ENCODE results near the gene GDF15. TPM values are rescaled to one million over a fixed set of nuclear protein-coding genes. Genes with fewer than 3 reads are reported as not detected.

The GDF15 gene
- total RNA-seq, 2 experiments from 2014 or later = not detected

DNA sequence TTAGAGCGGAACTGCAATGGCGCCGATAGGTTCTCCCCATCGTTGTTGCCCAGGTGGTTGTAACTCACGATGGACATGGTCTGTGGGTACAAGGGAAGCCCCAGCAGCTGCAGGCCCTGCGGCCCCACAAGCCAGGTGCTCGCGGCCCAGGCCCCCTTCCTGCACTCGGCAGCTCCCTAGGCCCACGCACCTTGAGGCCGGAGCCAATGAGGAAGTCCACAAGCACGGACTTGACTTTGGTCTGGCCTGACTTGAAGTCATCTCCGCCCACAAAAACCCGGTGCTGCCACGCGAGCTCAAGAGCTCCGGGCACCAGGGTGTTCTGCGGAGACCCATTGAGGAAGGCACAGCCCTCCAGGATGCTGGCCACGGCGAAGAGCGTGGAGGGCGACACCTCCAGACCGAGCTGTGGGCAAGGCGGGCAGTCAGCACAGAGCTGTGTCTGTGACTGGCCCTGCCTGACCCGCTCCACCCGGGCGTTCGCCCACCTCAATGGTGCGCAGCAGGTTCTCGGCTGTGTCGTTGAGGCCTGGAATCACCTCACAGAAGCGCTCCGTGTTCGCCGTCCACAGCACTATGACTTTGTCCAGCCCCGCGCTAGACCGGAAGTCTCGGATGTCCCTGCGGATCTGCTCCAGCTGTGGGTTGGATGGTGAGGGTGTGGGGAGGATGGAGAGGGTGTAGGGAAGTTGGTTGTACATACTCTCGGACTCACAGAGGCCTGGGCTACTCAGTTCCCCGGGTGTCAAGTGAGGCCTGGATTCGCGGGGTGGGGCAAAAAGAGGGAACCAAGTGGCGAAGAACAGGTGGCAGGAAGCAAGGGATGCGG, 50.1 kb downstream of the GDF15 start:
- no peak for DNase-seq
- POLR2A ChIA-PET = interaction anchor here (0.7 to 1.4 kb wide), 2 partner anchors 16 to 154 kb away, joined by 3 read pairs; no protein-coding TSS in a partner anchor
- Mint-ChIP-seq H3K9me3 (ENCODE audit: insufficient read depth) (no peaks in the 10 kb centered on the region), H3K27me3 (ENCODE audit: low read depth) (no peaks in the 10 kb centered on the region), H3K36me3 (ENCODE audit: low read depth) (peaks cover 25% of the 10 kb centered on the region), H3K4me3 (peak overlapping the region; percentile 63), H3K27ac (peak overlapping the region; percentile 25), H3K4me1 (ENCODE audit: low read depth) (peaks cover 44% of the 10 kb centered on the region)
- CTCF ChIA-PET = no interaction called here
- ATAC-seq = no peak

GRCh38 chr19:18436671-18437490, 50.9 kb downstream of the GDF15 start:
- no peaks in the 10 kb centered on the region for H3K27me3 Mint-ChIP-seq (ENCODE audit: low read depth)
- H3K27ac Mint-ChIP-seq = peak overlapping the region; percentile 39
- H3K4me1 Mint-ChIP-seq (ENCODE audit: low read depth) = peaks cover 48% of the 10 kb centered on the region
- H3K36me3 Mint-ChIP-seq (ENCODE audit: low read depth) = peaks cover 23% of the 10 kb centered on the region
- POLR2A ChIA-PET = interaction anchor here (0.6 to 1.4 kb wide), 4 partner anchors 16 to 155 kb away, joined by 3 read pairs; no protein-coding TSS in a partner anchor
- peak; percentile 74 for ATAC-seq
- no peaks in the 10 kb centered on the region for H3K9me3 Mint-ChIP-seq (ENCODE audit: insufficient read depth)
- CTCF ChIA-PET = interaction anchor here (0.8 kb wide), 1 partner anchor 25 kb away, joined by 3 read pairs; no protein-coding TSS in a partner anchor
- peak; percentile 91 for DNase-seq
- peak overlapping the region; percentile 72 for H3K4me3 Mint-ChIP-seq

DNA sequence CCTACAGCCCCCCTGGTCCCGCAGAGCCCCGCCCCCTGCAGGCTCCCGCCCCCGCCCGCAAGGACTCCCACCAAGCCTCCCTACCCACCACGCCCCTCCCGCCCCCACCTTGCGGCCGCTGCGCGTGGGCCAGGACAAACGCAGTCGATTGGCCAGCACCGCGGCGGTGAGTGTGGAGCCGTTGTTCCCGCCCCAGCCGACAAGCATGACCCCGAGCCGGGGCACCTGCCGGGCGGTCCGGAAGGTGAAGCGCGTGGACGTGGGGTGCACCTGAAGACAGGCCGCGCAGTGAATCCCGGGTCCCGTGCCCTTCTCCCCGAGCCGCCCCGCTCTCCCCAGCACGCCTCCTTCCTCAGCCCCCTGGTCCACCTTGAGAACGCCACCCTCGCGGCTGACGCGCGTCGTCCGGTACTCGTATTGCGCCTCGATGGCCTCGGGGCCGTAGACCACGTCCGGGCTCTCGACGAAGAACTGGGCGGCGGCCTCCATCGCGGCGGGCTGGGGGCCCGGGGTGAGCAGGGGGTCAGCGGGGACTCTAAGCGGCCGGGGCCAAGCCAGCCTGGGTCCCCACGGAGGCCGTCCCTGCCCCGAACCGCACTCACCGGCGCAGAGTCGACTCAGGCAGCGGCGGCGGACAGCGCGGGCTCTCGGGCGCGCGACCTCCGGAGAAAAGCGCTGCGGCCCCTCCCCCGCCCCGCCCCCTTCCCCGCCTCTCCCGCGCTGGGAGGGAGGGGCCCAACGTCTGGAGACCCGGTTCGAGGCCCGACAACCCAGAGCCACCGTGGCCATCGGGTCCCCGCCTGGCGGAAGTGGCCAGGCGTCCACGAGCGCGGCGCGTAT, 51.8 kb downstream of the GDF15 start, which contains the start of gene ISYNA1:
ISYNA1 (minus strand) TSS at position 643 of the 840 bp plus-strand sequence; CDS start at position 489, 154 bp downstream.
- ChIA-PET CTCF (interaction anchor here (0.8 kb wide), 1 partner anchor 26 kb away, joined by 3 read pairs; no protein-coding TSS in a partner anchor), POLR2A (interaction anchor here (1.0 to 1.4 kb wide), 2 partner anchors 17 to 116 kb away, joined by 3 read pairs; no protein-coding TSS in a partner anchor)
- Mint-ChIP-seq H3K9me3 (ENCODE audit: insufficient read depth) (peaks cover 4% of the 10 kb centered on the region), H3K4me3 (peak within 1 kb of the TSS; percentile 72), H3K27me3 (ENCODE audit: low read depth) (peaks cover 3% of the 10 kb centered on the region), H3K36me3 (ENCODE audit: low read depth) (peaks cover 25% of the 10 kb centered on the region), H3K27ac (peak within 1 kb of the TSS; percentile 39), H3K4me1 (ENCODE audit: low read depth) (peaks cover 46% of the 10 kb centered on the region)
- ATAC-seq (peak; percentile 29), DNase-seq (peak; percentile 65)

DNA sequence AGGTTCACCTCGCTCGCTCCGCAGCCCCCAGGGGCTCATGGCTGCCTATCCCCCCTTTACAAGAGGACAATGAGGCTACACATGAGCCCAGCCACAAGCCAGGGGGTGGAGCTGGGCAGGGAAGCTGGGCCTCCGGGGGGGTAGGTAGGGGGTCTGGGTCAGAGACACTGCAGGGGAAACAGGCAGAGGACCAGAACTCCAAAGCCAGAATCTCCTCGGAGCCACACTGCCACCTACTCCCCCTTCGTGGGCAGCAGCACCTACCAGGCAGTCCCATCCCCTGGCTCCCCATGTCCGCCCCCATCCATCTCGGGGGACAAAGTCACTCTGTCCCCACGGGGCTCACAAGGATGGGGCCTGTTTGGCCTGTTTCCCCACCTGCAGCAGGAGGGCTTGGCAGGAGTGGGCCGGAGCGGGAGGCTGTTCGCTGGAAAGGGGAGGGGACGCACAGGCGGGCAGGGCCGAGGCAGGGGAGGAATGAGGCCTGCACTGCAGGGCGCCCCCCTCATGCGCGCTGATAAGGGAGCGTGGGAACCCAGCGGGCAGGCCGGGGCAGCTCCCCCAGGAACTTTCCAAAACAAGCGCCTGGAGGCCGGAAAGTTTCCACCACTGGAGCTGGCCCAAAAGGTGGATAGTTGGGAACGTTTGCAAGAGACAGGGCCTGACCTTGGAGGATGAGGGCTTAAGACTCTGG, 52.5 kb downstream of the GDF15 start:
- peaks cover 4% of the 10 kb centered on the region for H3K9me3 Mint-ChIP-seq (ENCODE audit: insufficient read depth)
- no peak for DNase-seq
- H3K27me3 Mint-ChIP-seq (ENCODE audit: low read depth) = peaks cover 3% of the 10 kb centered on the region
- peak overlapping the region; percentile 2 for H3K4me3 Mint-ChIP-seq
- peaks cover 43% of the 10 kb centered on the region for H3K4me1 Mint-ChIP-seq (ENCODE audit: low read depth)
- H3K27ac Mint-ChIP-seq = no peak overlapping the region
- peaks cover 29% of the 10 kb centered on the region for H3K36me3 Mint-ChIP-seq (ENCODE audit: low read depth)
- CTCF ChIA-PET = interaction anchor here (1.0 to 2.5 kb wide), 4 partner anchors 13 to 81 kb away, joined by 3 to 8 read pairs (median 4); no protein-coding TSS in a partner anchor
- ATAC-seq = no peak
- POLR2A ChIA-PET = interaction anchor here (0.6 kb wide), 1 partner anchor 197 kb away, joined by 3 read pairs; no protein-coding TSS in a partner anchor

Small RNAs within 50 kb of the gene (microRNA-seq; reads per million reads assigned to microRNA genes)
- not detected for gene MIR3189

Other genes with a start within 250 kb of the GDF15 start
- 1 to 10 TPM; 7.8 to 9.2 TPM for gene PIK3R2, start 233.0 kb upstream of the GDF15 start, total RNA-seq
- gene IFI30, start 212.3 kb upstream of the GDF15 start, total RNA-seq = 10 to 100 TPM; 67.4 to 72.3 TPM
- gene MPV17L2, start 192.9 kb upstream of the GDF15 start, total RNA-seq = 10 to 100 TPM in 1 of 2 experiments, 1 to 10 TPM in 1; 9.2 to 10.9 TPM
- gene RAB3A, start 182.1 kb upstream of the GDF15 start, total RNA-seq = 1 to 10 TPM; 5.6 to 6.2 TPM
- under 1 TPM in 1 of 2 experiments, not detected in 1; 0.08 TPM for gene PDE4C, start 159.7 kb upstream of the GDF15 start, total RNA-seq
- gene IQCN, start 111.7 kb upstream of the GDF15 start, total RNA-seq = 1 to 10 TPM; 3.7 to 4.2 TPM
- gene JUND, start 104.5 kb upstream of the GDF15 start, total RNA-seq = 100 to 1,000 TPM; 462 to 469 TPM
- 100 to 1,000 TPM; 199 to 215 TPM for gene LSM4, start 63.1 kb upstream of the GDF15 start, total RNA-seq
- gene PGPEP1, start 45.6 kb upstream of the GDF15 start, total RNA-seq = 10 to 100 TPM; 30.1 to 34.5 TPM
- under 1 TPM; 0.53 to 0.68 TPM for gene LRRC25, start 11.5 kb downstream of the GDF15 start, total RNA-seq
- gene SSBP4, start 33.2 kb downstream of the GDF15 start, total RNA-seq = 100 to 1,000 TPM; 198 to 204 TPM
- gene ISYNA1, start 52.0 kb downstream of the GDF15 start, total RNA-seq = 10 to 100 TPM; 26.7 to 33.5 TPM
- gene ELL, start 135.9 kb downstream of the GDF15 start, total RNA-seq = 10 to 100 TPM; 20.8 to 22.3 TPM
- 100 to 1,000 TPM; 245 to 247 TPM for gene FKBP8, start 157.4 kb downstream of the GDF15 start, total RNA-seq
- gene KXD1, start 171.7 kb downstream of the GDF15 start, total RNA-seq = 100 to 1,000 TPM; 101 to 108 TPM
- 1,000 to 10,000 TPM; 1,452 to 1,556 TPM for gene UBA52, start 185.7 kb downstream of the GDF15 start, total RNA-seq
- 10 to 100 TPM; 91.5 to 98.7 TPM for gene REX1BD, start 202.6 kb downstream of the GDF15 start, total RNA-seq
- not detected for gene CRLF1, start 220.6 kb downstream of the GDF15 start, total RNA-seq
- not detected for gene TMEM59L, start 226.7 kb downstream of the GDF15 start, total RNA-seq